GM21723 (cell line): ENCODE measurements around the gene TTLL13.

Source experiments
- ATAC-seq: cut with Tn5 transposase; IDR thresholded peaks from one replicate; pipeline ENCODE4 v1.9.1; 2021; ENCODE audit warnings: mild to moderate bottlenecking, moderate library complexity; ENCODE audit not compliant: unreplicated experiment

TTLL13 gene

DNA sequence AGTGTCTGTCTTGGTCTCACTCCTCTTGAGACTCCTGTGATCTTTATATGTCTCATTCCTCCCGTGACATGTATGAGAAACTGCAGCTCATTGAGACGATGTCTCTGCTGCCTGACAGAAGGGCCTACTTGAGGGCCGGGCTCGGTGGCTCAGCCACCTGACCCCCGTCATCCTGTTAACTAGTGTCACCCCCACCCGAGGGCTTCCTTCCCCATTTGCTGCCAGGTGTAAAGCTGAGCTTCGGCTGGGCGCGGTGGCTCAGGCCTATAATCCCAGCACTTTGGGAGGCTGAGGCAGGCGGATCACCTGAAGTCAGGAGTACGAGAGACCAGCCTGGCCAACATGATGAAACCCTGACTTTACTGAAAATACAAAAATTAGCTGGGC lies 35.5 kb upstream of the TTLL13 start:
- ATAC-seq: no peak

DNA sequence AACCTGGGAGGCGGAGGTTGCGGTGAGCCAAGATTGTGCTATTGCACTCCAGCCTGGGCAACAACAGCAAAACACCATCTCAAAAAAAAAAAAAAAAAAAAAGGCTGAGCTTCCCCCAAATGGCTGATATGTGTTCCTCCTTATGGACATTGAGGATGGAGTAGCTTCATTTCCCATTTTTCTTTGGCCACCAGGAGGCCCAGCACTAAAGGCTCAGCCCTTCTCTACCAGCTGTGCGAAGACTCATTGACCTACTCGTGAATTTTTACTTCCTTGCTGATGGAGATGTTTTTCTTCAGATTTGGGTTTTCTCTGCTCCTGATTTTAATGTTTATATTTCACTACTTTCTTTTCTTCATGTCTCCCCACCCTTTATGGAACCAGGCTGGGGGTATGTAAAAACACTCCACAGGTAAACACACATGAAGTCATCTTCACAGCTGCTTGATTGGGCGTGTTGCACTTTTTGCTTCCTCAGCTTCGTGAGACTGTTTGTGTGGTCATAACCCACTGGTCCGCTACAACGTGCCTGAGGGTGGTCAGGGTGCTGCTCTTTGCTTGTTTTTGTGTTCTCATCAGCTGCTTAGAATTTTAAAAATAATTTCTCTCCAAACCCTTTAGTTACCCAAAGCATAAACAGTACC lies 34.7 kb upstream of the TTLL13 start:
- ATAC-seq: no peak

DNA sequence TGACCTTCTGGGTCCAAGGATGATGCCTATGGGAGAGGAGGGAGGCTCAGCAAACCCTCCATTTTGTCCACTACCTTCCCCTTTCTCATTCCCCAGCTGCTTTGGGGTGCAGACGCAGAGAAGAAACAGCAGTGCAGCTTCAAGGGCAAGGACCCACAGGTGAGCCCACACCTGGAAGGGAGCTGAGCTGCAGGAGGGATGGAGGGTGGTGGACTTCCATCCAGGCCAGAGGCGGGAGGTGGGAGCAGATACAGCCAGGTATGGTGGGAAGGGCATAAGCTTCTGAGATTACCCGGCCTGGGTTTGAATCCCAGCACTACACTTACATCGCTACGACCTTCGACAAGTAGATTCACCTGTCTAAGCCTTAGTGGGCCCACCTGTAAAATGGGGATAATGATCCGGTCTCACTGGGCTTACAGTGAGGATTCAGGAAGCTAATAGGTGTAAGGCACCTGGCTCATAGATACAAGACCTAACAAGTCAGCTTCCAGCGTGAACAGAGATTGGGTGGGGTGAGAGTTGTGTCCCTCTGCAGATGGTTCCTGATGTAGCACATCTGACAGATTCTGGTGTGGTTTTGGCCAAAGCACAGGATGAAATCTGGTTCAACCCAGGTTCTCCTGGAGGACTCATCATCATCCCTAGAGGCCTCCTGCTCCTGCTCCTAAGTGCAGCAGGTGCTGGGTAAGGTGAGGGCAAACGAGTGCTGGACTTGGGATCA lies 31.5 kb upstream of the TTLL13 start:
- ATAC-seq: no peak

DNA sequence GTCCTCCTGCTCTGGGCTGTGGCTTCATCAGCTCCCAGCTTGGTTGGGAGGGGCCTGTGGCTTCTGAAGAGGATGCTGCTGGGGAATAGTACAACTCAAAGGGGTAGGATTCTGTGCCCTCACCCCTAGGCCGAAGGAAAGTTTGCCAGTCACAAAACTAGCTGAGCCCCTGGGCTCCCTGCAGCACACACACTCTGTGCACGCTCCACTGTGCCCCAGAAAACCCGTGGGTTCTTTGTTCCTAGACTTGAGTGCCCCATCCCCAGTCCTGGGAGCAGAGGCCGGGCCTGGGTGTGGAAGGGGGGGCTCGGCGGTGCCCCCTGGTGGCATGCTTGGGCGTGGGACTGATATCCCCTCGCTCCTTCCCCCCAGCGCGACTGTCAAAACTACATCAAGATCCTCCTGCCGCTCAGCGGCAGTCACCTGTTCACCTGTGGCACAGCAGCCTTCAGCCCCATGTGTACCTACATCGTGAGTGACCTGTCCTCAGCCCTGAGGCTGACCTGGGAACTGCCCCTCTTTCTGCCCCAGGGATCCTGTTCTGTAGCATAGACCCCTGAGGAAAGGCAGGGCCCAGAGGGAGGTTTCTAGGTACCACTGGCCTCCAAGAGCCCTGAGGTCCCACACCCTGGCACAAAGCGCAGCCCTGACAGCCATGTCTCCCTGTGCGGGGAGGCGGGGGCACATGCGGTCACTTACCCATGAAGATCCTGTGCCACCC lies 29.8 kb upstream of the TTLL13 start:
- no peak for ATAC-seq

DNA sequence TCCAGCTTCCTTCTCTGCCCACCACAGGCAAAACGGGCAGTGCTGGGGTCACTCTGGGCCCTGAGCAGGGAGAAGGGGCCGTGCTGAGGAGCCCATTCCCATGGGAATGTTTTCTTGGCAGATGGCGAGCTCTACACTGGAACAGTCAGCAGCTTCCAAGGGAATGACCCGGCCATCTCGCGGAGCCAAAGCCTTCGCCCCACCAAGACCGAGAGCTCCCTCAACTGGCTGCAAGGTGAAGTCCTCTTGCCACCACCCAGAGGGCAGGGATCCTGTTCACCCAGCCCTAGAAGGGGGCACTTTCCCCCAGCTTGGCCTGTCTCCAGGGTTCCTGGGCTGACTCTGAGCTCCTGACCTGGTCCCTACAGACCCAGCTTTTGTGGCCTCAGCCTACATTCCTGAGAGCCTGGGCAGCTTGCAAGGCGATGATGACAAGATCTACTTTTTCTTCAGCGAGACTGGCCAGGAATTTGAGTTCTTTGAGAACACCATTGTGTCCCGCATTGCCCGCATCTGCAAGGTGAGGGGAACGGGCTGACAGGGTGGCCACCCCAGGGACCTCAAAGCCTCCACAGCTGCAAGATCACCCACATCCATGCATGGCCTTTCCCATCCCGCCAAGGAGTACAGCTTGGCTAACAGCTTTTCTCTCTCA lies 28.0 kb upstream of the TTLL13 start:
- ATAC-seq: no peak

DNA sequence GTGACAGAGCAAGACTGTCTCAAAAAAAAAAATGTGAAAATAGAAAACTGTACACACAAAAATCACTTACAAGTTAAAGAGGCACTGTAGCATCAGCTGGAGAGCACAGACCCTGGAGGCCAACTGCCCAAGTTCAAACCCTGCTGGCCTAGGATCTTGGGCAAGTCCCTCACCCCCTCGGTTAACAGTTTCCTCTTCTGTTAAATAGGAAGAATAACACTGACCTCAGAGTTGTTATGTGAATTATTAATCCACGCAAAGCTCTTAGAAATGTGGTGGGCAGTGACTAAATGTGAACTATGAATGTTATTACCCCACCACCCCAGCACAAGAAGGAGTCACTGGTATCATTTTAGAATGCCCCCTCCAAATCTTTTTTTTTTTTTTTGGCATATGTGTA lies 26.8 kb upstream of the TTLL13 start:
- ATAC-seq: no peak

DNA sequence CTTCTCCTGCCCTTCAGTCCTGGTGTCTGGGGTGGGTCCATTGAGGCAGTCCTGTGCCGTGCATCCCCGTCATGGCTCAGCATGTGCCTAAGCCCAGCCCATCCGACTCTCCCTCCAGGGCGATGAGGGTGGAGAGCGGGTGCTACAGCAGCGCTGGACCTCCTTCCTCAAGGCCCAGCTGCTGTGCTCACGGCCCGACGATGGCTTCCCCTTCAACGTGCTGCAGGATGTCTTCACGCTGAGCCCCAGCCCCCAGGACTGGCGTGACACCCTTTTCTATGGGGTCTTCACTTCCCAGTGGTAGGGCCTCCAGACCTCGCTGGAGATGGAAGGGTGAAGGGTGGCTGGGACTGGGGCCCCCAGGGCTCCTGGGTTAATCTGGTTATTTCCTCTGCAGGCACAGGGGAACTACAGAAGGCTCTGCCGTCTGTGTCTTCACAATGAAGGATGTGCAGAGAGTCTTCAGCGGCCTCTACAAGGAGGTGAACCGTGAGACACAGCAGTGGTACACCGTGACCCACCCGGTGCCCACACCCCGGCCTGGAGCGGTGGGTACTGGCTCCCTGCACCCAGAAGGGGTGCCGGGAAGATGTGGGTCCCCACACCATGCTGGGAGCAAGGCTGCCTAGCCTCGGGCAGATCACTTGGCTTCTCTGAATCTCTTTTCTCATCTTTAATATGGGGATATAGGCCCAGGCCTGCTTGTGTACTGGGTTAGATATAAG lies 25.8 kb upstream of the TTLL13 start:
- ATAC-seq: no peak

DNA sequence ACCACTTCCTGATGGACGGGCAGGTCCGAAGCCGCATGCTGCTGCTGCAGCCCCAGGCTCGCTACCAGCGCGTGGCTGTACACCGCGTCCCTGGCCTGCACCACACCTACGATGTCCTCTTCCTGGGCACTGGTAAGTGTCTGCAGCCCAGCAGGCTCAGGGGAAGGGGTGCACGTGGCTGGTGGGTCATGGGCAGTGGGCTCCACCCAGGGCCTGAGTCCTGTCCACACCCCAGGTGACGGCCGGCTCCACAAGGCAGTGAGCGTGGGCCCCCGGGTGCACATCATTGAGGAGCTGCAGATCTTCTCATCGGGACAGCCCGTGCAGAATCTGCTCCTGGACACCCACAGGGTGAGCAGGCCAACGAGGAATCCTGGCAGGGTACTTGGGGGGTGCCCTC lies 24.3 kb upstream of the TTLL13 start:
- no peak for ATAC-seq

DNA sequence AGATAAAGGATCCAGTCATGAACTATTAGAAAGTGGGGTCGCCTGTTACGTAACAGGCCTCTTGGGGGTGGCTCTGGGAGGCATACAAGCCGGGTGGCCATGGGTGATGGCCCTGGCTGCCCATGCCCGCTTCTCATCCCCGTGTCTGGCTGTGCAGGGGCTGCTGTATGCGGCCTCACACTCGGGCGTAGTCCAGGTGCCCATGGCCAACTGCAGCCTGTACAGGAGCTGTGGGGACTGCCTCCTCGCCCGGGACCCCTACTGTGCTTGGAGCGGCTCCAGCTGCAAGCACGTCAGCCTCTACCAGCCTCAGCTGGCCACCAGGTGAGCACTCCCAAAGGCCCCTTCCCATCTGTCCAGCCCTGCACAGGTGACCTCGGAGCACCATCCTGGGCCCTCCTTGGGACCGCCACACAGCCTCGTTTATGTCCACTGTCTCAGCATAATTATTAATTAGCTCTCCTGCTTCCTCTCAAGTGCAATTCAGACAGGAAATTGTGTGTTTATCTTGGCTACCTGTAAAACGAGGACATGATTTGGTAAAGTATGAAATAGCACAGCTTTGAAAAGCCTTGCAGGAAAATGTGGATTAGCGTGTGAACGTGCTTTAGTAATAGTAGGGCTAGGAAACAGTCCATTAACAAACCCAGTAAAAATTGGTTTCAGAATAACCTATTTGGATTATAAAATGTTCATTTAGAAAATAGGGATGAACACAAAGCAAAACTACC lies 23.7 kb upstream of the TTLL13 start:
- no peak for ATAC-seq

DNA sequence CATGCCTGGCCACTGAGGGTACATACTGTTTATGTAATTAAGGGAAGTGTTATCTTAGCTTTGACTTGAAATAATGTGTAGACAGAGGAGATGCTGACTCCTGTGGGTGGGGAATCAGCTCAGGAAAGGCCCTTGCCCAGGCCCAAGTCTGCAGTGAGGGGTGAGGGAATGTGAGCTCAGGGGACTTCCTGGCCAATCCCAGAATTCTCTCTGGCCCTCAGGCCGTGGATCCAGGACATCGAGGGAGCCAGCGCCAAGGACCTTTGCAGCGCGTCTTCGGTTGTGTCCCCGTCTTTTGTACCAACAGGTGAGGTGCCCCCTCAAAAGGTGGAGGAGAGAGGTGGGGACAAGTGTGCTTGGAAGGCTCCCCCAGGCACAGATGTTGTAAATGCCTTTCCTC lies 22.0 kb upstream of the TTLL13 start:
- ATAC-seq: no peak

DNA sequence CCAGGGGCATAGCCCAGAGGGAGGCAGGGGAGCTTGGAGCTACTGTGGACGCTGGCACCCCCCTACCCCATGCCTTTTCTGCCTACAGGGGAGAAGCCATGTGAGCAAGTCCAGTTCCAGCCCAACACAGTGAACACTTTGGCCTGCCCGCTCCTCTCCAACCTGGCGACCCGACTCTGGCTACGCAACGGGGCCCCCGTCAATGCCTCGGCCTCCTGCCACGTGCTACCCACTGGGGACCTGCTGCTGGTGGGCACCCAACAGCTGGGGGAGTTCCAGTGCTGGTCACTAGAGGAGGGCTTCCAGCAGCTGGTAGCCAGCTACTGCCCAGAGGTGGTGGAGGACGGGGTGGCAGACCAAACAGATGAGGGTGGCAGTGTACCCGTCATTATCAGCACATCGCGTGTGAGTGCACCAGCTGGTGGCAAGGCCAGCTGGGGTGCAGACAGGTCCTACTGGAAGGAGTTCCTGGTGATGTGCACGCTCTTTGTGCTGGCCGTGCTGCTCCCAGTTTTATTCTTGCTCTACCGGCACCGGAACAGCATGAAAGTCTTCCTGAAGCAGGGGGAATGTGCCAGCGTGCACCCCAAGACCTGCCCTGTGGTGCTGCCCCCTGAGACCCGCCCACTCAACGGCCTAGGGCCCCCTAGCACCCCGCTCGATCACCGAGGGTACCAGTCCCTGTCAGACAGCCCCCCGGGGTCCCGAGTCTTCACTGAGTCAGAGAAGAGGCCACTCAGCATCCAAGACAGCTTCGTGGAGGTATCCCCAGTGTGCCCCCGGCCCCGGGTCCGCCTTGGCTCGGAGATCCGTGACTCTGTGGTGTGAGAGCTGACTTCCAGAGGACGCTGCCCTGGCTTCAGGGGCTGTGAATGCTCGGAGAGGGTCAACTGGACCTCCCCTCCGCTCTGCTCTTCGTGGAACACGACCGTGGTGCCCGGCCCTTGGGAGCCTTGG lies 21.3 kb upstream of the TTLL13 start:
- ATAC-seq: no peak

DNA sequence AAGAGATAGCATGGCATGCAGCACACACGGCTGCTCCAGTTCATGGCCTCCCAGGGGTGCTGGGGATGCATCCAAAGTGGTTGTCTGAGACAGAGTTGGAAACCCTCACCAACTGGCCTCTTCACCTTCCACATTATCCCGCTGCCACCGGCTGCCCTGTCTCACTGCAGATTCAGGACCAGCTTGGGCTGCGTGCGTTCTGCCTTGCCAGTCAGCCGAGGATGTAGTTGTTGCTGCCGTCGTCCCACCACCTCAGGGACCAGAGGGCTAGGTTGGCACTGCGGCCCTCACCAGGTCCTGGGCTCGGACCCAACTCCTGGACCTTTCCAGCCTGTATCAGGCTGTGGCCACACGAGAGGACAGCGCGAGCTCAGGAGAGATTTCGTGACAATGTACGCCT lies 20.4 kb upstream of the TTLL13 start:
- ATAC-seq: no peak

DNA sequence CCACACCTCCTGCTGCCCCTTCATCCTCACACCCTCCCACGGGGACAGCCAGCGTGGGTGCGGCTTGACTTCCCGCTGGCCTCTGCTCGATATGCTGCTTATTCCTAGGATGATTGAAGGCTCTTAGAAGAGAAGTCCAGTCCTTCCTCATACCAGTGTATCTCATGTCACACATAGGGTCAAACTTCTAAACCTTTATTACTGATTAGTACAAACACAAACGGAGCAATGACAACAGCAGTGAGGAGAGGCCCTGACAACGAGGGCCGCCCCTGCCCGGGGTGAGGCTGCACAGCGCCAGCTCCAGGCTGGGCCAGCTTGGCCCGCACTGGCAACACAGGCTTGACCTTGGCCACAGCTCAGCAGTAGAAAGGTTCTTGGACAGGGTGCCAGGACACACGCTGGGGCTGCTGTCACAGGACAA lies 19.3 kb upstream of the TTLL13 start:
- ATAC-seq: no peak

DNA sequence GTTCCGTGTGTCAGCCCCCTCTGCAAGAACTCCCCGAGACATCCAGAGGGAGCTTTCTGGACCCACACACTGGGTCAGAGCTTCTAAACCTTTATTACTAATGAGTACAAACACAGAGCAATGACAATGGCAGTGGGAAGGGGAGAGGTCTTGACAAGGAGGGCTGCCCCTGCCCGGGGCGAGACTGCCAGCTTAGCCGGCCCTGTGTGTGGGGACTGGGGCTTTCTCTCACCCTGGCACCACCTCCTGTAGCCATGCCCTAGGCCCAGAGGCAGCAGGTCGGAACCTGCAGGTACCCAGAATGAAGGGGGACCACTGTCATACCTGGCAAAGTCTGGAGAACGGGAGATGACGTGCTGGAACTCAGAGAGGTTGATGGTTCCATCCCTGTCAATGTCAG lies 18.7 kb upstream of the TTLL13 start:
- no peak for ATAC-seq

DNA sequence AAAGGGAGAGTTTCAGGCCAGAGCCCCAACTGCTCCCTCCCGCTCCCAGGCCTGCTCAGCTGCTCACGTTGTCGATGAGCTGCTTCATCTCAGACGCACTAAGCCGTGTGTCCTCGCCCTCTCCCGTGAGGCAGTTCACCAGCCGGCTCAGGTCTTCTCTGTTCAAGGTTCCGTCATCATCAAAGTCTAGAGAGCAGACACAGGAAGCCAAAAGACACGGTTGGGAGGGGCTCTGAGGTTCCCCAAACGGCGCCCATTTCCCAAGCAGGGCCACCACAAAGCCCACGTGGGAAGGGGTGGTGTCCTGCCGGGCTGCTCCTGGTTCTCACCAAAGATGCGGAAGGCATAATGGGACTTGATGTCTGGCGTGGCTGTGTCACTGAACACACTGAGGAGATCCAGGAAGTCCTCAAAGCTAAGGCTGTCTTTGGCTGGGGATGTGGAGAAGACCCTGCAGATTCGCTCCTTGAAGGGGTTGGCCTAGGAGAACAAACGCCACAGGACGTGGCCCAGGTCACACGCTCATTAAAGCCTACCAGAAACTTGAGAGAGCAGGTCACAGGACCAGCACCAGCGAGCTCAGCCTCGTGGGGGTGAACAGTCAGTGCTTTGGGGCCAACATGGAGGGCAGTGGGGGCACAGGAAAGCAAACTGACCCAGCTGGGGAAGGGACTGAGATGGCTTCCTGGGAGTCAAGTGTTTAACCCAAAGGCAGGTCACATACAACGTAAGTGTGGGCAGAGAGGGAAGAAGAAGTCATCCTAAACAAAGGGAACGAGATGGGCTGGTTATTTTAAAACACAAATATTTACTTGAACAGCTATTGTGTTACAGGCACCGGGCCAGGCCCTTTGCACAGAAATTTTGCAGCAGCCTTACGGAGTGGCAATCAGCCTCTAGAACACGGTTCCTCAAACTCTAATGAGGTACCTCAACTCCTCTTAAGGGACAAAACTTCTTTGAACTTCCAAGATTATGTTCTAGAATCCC lies 18.0 kb upstream of the TTLL13 start:
- ATAC-seq: no peak

DNA sequence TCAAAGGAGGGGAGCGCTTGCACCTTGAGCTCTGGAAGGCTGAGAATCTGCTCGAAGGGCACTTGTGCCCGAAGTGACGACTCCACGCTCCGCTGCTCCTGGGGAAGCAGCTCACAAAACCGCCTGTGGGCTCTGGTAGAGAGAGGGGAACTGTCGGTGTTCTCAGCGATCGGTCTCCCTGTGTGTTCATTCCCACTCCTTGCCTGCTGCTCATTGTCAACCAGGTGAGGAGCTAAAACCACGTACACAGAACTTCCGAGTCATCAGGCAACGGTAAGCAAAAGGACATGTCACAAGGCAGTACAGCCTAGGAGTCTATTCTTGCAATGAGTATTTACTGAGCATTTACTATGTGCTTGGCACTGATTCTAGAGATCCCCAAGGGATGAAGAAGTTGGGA lies 17.2 kb upstream of the TTLL13 start:
- ATAC-seq: no peak

DNA sequence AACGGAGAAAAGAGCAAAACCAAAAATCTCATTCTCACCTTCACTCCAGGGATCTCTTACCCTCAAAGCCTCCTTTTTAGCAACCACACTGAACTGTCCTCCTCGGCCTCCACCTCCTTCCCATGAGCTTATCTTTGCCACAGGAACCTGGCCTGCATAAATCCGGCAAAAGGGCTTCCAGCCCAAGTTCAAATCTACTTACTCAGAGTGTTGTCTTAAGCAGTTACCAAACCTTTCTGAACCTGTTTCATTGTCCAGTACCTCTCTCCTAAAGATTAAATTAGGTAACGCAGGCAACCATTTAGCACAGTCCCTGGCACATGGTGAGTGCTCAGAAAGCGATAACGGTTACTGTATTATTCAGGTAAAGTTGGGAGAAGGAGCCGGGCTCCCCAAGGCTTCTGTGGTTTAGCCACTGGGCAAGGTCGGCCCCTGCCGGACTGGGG lies 16.4 kb upstream of the TTLL13 start:
- no peak for ATAC-seq
